ENCODE measurements around the gene NFIC. TPM values are rescaled to one million over a fixed set of nuclear protein-coding genes. Genes with fewer than 3 reads are reported as not detected.

Gene NFIC
- total and polyA plus RNA-seq, 2 donors from 2014 or later = 20.3 to 173 TPM

GRCh38 chr19:3411636-3412035 lies 45.3 kb downstream of the NFIC start:
- intact Hi-C loops (cut with DNase I) = no loop called here
- H3K4me3 ChIP-seq (ENCODE audit: low read length in 3 of 3) = no peak overlapping the region
- DNase-seq (no peak), FAIRE-seq (no peak)
- TF ChIP-seq, protein P1, sequence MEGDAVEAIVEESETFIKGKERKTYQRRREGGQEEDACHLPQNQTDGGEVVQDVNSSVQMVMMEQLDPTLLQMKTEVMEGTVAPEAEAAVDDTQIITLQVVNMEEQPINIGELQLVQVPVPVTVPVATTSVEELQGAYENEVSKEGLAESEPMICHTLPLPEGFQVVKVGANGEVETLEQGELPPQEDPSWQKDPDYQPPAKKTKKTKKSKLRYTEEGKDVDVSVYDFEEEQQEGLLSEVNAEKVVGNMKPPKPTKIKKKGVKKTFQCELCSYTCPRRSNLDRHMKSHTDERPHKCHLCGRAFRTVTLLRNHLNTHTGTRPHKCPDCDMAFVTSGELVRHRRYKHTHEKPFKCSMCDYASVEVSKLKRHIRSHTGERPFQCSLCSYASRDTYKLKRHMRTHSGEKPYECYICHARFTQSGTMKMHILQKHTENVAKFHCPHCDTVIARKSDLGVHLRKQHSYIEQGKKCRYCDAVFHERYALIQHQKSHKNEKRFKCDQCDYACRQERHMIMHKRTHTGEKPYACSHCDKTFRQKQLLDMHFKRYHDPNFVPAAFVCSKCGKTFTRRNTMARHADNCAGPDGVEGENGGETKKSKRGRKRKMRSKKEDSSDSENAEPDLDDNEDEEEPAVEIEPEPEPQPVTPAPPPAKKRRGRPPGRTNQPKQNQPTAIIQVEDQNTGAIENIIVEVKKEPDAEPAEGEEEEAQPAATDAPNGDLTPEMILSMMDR (IDR thresholded peaks at IDR 0.05; ENCODE audit: borderline replicate concordance, extremely low read depth, insufficient read depth) = no peak
- H3K27me3 ChIP-seq (ENCODE audit: control insufficient read depth, insufficient read depth, low read length) = no peaks in the 10 kb centered on the region
- H3K36me3 ChIP-seq (ENCODE audit: control insufficient read depth in 2 of 3, insufficient read depth in 3 of 3, low read length in 3 of 3) = no peaks in the 10 kb centered on the region
- H3K27ac ChIP-seq (ENCODE audit: low read depth in 2 of 2, low read length in 2 of 2) = no peak overlapping the region
- no peak overlapping the region for H3K9ac ChIP-seq (ENCODE audit: low read length in 3 of 3)
- H3K4me1 ChIP-seq (ENCODE audit: control insufficient read depth in 2 of 3, insufficient read depth in 2 of 3, low read depth in 1 of 3, low read length in 3 of 3) = peaks cover 0 to 24% (median 6%) of the 10 kb centered on the region in 3 donors
- no peaks in the 10 kb centered on the region for H3K9me3 ChIP-seq (ENCODE audit: control insufficient read depth in 2 of 3, insufficient read depth in 1 of 3, low read length in 3 of 3)

GRCh38 chr19:3412066-3412465 lies 45.7 kb downstream of the NFIC start:
- DNase-seq = no peak
- H3K9ac ChIP-seq (ENCODE audit: low read length in 3 of 3) = no peak overlapping the region
- intact Hi-C loops (cut with DNase I) = no loop called here

DNA sequence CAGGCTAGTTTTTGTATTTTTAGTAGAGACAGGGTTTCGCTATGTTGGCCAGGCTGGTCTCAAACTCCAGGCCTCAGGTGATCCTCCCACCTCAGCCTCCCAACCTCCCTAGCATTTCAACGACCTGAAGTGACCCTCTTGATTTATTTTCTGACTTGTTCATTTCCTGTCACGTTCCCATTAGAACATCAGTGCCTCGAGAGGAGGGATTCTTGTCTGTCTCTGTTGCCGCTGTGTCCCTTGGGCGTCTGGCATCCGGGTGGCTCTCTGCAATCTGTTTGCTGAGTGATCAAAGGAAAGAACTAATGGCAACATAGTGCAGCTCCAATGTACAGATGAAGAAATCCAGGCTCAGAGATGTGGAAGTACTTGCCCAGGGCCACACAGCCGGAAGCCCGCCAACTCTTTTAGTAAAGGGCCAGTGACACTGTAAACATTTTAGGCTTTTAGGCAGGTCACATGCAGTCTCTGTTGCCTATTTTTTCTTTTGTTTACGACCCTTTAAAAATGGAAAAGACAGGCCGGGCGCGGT lies 47.5 kb downstream of the NFIC start:
- Histone ChIP-seq H3K4me3 (ENCODE audit: low read length in 3 of 3) (no peak overlapping the region), H3K27ac (ENCODE audit: low read depth in 2 of 2, low read length in 2 of 2) (peak overlapping the region in 1 of 2 donors; percentile 37), H3K27me3 (ENCODE audit: control insufficient read depth, insufficient read depth, low read length) (no peaks in the 10 kb centered on the region), H3K9ac (ENCODE audit: low read length in 3 of 3) (no peak overlapping the region), H3K36me3 (ENCODE audit: control insufficient read depth in 2 of 3, insufficient read depth in 3 of 3, low read length in 3 of 3) (no peaks in the 10 kb centered on the region), H3K9me3 (ENCODE audit: control insufficient read depth in 2 of 3, insufficient read depth in 1 of 3, low read length in 3 of 3) (no peaks in the 10 kb centered on the region), H3K4me1 (ENCODE audit: control insufficient read depth in 2 of 3, insufficient read depth in 2 of 3, low read depth in 1 of 3, low read length in 3 of 3) (peaks cover 0 to 15% (median 4%) of the 10 kb centered on the region in 3 donors)
- intact Hi-C loops (cut with DNase I) = no loop called here
- no peak for FAIRE-seq
- TF ChIP-seq, protein P1 (IDR thresholded peaks at IDR 0.05; ENCODE audit: borderline replicate concordance, extremely low read depth, insufficient read depth) = no peak
- no peak for DNase-seq

More at GRCh38 chr19:3412066-3412465, 45.7 kb downstream of the NFIC start:
- Histone ChIP-seq H3K4me1 (ENCODE audit: control insufficient read depth in 2 of 3, insufficient read depth in 2 of 3, low read depth in 1 of 3, low read length in 3 of 3) (peaks cover 0 to 22% (median 6%) of the 10 kb centered on the region in 3 donors), H3K27me3 (ENCODE audit: control insufficient read depth, insufficient read depth, low read length) (no peaks in the 10 kb centered on the region), H3K4me3 (ENCODE audit: low read length in 3 of 3) (no peak overlapping the region), H3K27ac (ENCODE audit: low read depth in 2 of 2, low read length in 2 of 2) (no peak overlapping the region), H3K9me3 (ENCODE audit: control insufficient read depth in 2 of 3, insufficient read depth in 1 of 3, low read length in 3 of 3) (no peaks in the 10 kb centered on the region), H3K36me3 (ENCODE audit: control insufficient read depth in 2 of 3, insufficient read depth in 3 of 3, low read length in 3 of 3) (no peaks in the 10 kb centered on the region)
- FAIRE-seq = no peak
- TF ChIP-seq, protein P1 (IDR thresholded peaks at IDR 0.05; ENCODE audit: borderline replicate concordance, extremely low read depth, insufficient read depth) = no peak

DNA sequence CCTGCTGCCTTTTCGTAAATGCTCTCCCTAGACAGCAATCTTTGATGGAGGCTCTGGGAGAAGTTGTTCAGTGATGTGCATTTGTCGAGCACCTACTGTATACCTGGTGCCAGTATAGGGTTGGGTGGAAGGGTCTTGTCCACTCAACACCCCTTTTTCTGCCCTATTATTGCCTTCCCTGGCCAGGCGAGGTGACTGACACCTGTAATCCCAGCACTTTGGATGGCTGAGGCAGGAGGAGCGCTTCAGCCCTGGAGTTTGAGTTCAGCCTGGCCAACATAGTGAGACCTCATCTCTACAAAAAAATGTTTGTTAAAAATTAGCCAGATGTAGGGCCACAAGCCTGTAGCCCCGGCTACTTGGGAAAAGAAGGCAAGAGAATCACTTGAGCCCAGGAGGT lies 49.3 kb downstream of the NFIC start:
- H3K27ac ChIP-seq (ENCODE audit: low read depth in 2 of 2, low read length in 2 of 2) = no peak overlapping the region
- no peak for DNase-seq
- TF ChIP-seq, protein P1 (IDR thresholded peaks at IDR 0.05; ENCODE audit: borderline replicate concordance, extremely low read depth, insufficient read depth) = no peak
- intact Hi-C loops (cut with DNase I) = no loop called here
- FAIRE-seq = no peak
- H3K4me3 ChIP-seq (ENCODE audit: low read length in 3 of 3) = no peak overlapping the region
- H3K36me3 ChIP-seq (ENCODE audit: control insufficient read depth in 2 of 3, insufficient read depth in 3 of 3, low read length in 3 of 3) = no peaks in the 10 kb centered on the region
- no peaks in the 10 kb centered on the region for H3K27me3 ChIP-seq (ENCODE audit: control insufficient read depth, insufficient read depth, low read length)
- H3K4me1 ChIP-seq (ENCODE audit: control insufficient read depth in 2 of 3, insufficient read depth in 2 of 3, low read depth in 1 of 3, low read length in 3 of 3) = peaks cover 0 to 6% (median 0%) of the 10 kb centered on the region in 3 donors
- no peak overlapping the region for H3K9ac ChIP-seq (ENCODE audit: low read length in 3 of 3)
- no peaks in the 10 kb centered on the region for H3K9me3 ChIP-seq (ENCODE audit: control insufficient read depth in 2 of 3, insufficient read depth in 1 of 3, low read length in 3 of 3)

Measured in kidney (tissue), 14 donors.